ENCODE results near the gene RAPGEFL1. TPM values are rescaled to one million over a fixed set of nuclear protein-coding genes. Genes with fewer than 3 reads are reported as not detected.
A peak's percentile ranks its signal among the peaks of the same experiment; 100 is the strongest.

The RAPGEFL1 gene
- total RNA-seq (2014; rRNA removed) (1.3 and 1.5 TPM in 2 replicates), Bru-seq, nascent RNA (percentile 47 among the genes with signal in this experiment), BruChase-seq, experiment 1, labeled RNA remaining after a 6-hour chase (percentile 64 among the genes with signal in this experiment), BruChase-seq, experiment 2, labeled RNA remaining after a 2-hour chase (percentile 55 among the genes with signal in this experiment)
- long read RNA-seq, partial matches to known transcripts = 0 of 1 reads
- long read RNA-seq, other reads (novel, unspliced or antisense) = 0 of 1 reads

GRCh38 chr17:40177275-40177874, at the start of gene RAPGEFL1:
RAPGEFL1 (plus strand) TSS chr17:40177470; CDS start chr17:40177862, 392 bp downstream.
- no peaks in the 10 kb centered on the region for H4K20me1 ChIP-seq (ENCODE audit: low read length)
- peaks cover under 1% of the 10 kb centered on the region; the same call in 1 of the 2 replicates for H3K36me3 ChIP-seq (ENCODE audit: low read depth, low read length)
- TF ChIP-seq EZH2phosphoT487 (IDR thresholded peaks at IDR 0.05; ENCODE audit: borderline replicate concordance, low read length) (no peak), EZH2 (IDR thresholded peaks at IDR 0.05; ENCODE audit: low read length, unreplicated experiment) (no peak), CTCF (conservative IDR thresholded peaks at IDR 0.05; ENCODE audit: low read depth, low read length) (no peak)
- CTCF ChIA-PET = no interaction called here
- no peaks in the 10 kb centered on the region for H3K27me3 ChIP-seq (ENCODE audit: low read length)
- no peaks in the 10 kb centered on the region for H3K79me2 ChIP-seq (ENCODE audit: low read length)
- no peak within 1 kb of the TSS for H2AFZ ChIP-seq (ENCODE audit: low read length)
- no peaks in the 10 kb centered on the region for H3K9me3 ChIP-seq (ENCODE audit: low read length)
- no TSS peak for BruUV-seq (replicated peaks)
- H3K4me2 ChIP-seq (ENCODE audit: low read length) = no peak within 1 kb of the TSS
- no peaks in the 10 kb centered on the region for H3K4me1 ChIP-seq (ENCODE audit: insufficient read depth, low read length)
- no peak within 1 kb of the TSS for H3K9ac ChIP-seq (ENCODE audit: low read length)
- DNase-seq = no peak
- intact Hi-C loops (cut with micrococcal nuclease) = no loop called here
- no peak within 1 kb of the TSS for H3K4me3 ChIP-seq (ENCODE audit: low read length)
- H3F3A ChIP-seq (ENCODE audit: low read length, unreplicated experiment) = no peaks in the 10 kb centered on the region
- POLR2A ChIA-PET (ENCODE audit: unreplicated experiment) = no interaction called here
- H3K27ac ChIP-seq (ENCODE audit: low read length) = no peak within 1 kb of the TSS
- no peaks in the 10 kb centered on the region for H3K9me2 ChIP-seq (replicated peaks; ENCODE audit: low read length)
- ATAC-seq = no peak

GRCh38 chr17:40129498-40129897, 47.8 kb upstream of the RAPGEFL1 start:
- no peak for TF ChIP-seq EZH2 (IDR thresholded peaks at IDR 0.05; ENCODE audit: low read length, unreplicated experiment)
- no peak for TF ChIP-seq EZH2phosphoT487 (IDR thresholded peaks at IDR 0.05; ENCODE audit: borderline replicate concordance, low read length)
- no peak; the same call in 1 of the 2 replicates for TF ChIP-seq CTCF (conservative IDR thresholded peaks at IDR 0.05; ENCODE audit: low read depth, low read length)
- ATAC-seq (no peak), DNase-seq (no peak)
- Histone ChIP-seq H3K4me1 (ENCODE audit: insufficient read depth, low read length) (no peaks in the 10 kb centered on the region), H4K20me1 (ENCODE audit: low read length) (0 out of 2 replicates have a peak, but pooled peaks cover 7% of the 10 kb centered on the region), H3K27me3 (ENCODE audit: low read length) (no peaks in the 10 kb centered on the region), H3K9me2 (replicated peaks; ENCODE audit: low read length) (no peaks in the 10 kb centered on the region), H3K4me3 (ENCODE audit: low read length) (no peak overlapping the region), H3K36me3 (ENCODE audit: low read depth, low read length) (peaks cover 51% of the 10 kb centered on the region), H3K27ac (ENCODE audit: low read length) (no peak overlapping the region), H3K79me2 (ENCODE audit: low read length) (peaks cover 33% of the 10 kb centered on the region), H3K4me2 (ENCODE audit: low read length) (no peak overlapping the region), H3K9ac (ENCODE audit: low read length) (no peak overlapping the region), H2AFZ (ENCODE audit: low read length) (no peak overlapping the region), H3K9me3 (ENCODE audit: low read length) (no peaks in the 10 kb centered on the region), H3F3A (ENCODE audit: low read length, unreplicated experiment) (no peaks in the 10 kb centered on the region)
- intact Hi-C loops (cut with micrococcal nuclease) = no loop called here
- ChIA-PET POLR2A (ENCODE audit: unreplicated experiment) (no interaction called here), CTCF (no interaction called here)
- no TSS peak for BruUV-seq (replicated peaks)

Measured in PC-3 (cell line).